ENCODE results near the gene SAMD4A.

The SAMD4A gene

GRCh38 chr14:54725998-54726397 lies 159.1 kb downstream of the SAMD4A start:
- TF ChIP-seq ZBTB7A (IDR thresholded peaks at IDR 0.05; ENCODE audit: low read depth) (no peak), NFIC (IDR thresholded peaks at IDR 0.05) (no peak), TAF1 (IDR thresholded peaks at IDR 0.05; ENCODE audit: low read depth) (no peak)

GRCh38 chr14:54727929-54728328 lies 161.0 kb downstream of the SAMD4A start:
- TF ChIP-seq YY1 (IDR thresholded peaks at IDR 0.05; ENCODE audit: low read depth) (no peak), CREB1 (IDR thresholded peaks at IDR 0.05; ENCODE audit: low read depth) (no peak), RAD21 (IDR thresholded peaks at IDR 0.05; ENCODE audit: low read depth) (no peak), MAX (IDR thresholded peaks at IDR 0.05) (no peak), TAF1 (IDR thresholded peaks at IDR 0.05; ENCODE audit: low read depth) (no peak), EP300 (IDR thresholded peaks at IDR 0.05; ENCODE audit: borderline replicate concordance) (no peak), ZBTB7A (IDR thresholded peaks at IDR 0.05; ENCODE audit: low read depth) (no peak), FOXM1 (IDR thresholded peaks at IDR 0.05; ENCODE audit: borderline replicate concordance, low read depth) (no peak), USF1 (IDR thresholded peaks at IDR 0.05) (no peak), TEAD4 (IDR thresholded peaks at IDR 0.05) (no peak)

- no peak for TF ChIP-seq REST (IDR thresholded peaks at IDR 0.05; ENCODE audit: low read depth)
- no peak for TF ChIP-seq EP300 (IDR thresholded peaks at IDR 0.05; ENCODE audit: borderline replicate concordance)
- TF ChIP-seq MAX (IDR thresholded peaks at IDR 0.05): no peak
- TF ChIP-seq YY1 (IDR thresholded peaks at IDR 0.05; ENCODE audit: low read depth): no peak
These were observed 162.0 kb downstream of the SAMD4A start for GRCh38 chr14:54728700-54729527.

GRCh38 chr14:54730156-54730961 lies 163.4 kb downstream of the SAMD4A start:
- TF ChIP-seq REST (IDR thresholded peaks at IDR 0.05; ENCODE audit: low read depth): no peak

GRCh38 chr14:54734966-54735365 lies 168.0 kb downstream of the SAMD4A start:
- TF ChIP-seq ZBTB7A (IDR thresholded peaks at IDR 0.05; ENCODE audit: low read depth) (no peak), USF1 (IDR thresholded peaks at IDR 0.05) (no peak), CREB1 (IDR thresholded peaks at IDR 0.05; ENCODE audit: low read depth) (no peak), TEAD4 (IDR thresholded peaks at IDR 0.05) (no peak), RAD21 (IDR thresholded peaks at IDR 0.05; ENCODE audit: low read depth) (no peak), TCF12 (IDR thresholded peaks at IDR 0.05; ENCODE audit: low read depth) (no peak), EP300 (IDR thresholded peaks at IDR 0.05; ENCODE audit: borderline replicate concordance) (no peak), TAF1 (IDR thresholded peaks at IDR 0.05; ENCODE audit: low read depth) (no peak), REST (IDR thresholded peaks at IDR 0.05; ENCODE audit: low read depth) (no peak), CEBPB (IDR thresholded peaks at IDR 0.05) (no peak), YY1 (IDR thresholded peaks at IDR 0.05; ENCODE audit: low read depth) (no peak), MAX (IDR thresholded peaks at IDR 0.05) (no peak), FOXM1 (IDR thresholded peaks at IDR 0.05; ENCODE audit: borderline replicate concordance, low read depth) (no peak), NFIC (IDR thresholded peaks at IDR 0.05) (no peak), EGR1 (IDR thresholded peaks at IDR 0.05) (no peak)

All from Ishikawa (cell line).